Hematopoietic multipotent progenitor cell treated with erythropoietin and hydrocortisone succinate and interleukin-3 and kit ligand, for 17 days (in vitro differentiated cells): ENCODE results near the gene MUL1.

Experiments used
- DNase-seq: peaks from one replicate; pipeline ENCODE4 v3.0.0-alpha.2; 2015; ENCODE audit warnings: low spot score

Gene MUL1

GRCh38 chr1:20484519-20485462, 23.2 kb downstream of the MUL1 start:
- no peak for DNase-seq

GRCh38 chr1:20483833-20484518, 24.0 kb downstream of the MUL1 start:
- no peak for DNase-seq

GRCh38 chr1:20483098-20483832, 24.7 kb downstream of the MUL1 start:
- no peak for DNase-seq

GRCh38 chr1:20481643-20482498, 26.1 kb downstream of the MUL1 start:
- DNase-seq: no peak

- no peak for DNase-seq
Observed at GRCh38 chr1:20480951-20481617, 26.9 kb downstream of the MUL1 start.

GRCh38 chr1:20480243-20480944, 27.6 kb downstream of the MUL1 start:
- DNase-seq: no peak

GRCh38 chr1:20479840-20480239, 28.1 kb downstream of the MUL1 start:
- no peak for DNase-seq

- no peak for DNase-seq
Observed at GRCh38 chr1:20478057-20478635, 29.8 kb downstream of the MUL1 start.

GRCh38 chr1:20477348-20478056, 30.4 kb downstream of the MUL1 start:
- no peak for DNase-seq

- no peak for DNase-seq
Observed at GRCh38 chr1:20476265-20477038, 31.5 kb downstream of the MUL1 start.

GRCh38 chr1:20474996-20475395, 33.0 kb downstream of the MUL1 start:
- no peak for DNase-seq

GRCh38 chr1:20474333-20474975, 33.5 kb downstream of the MUL1 start:
- DNase-seq: no peak

GRCh38 chr1:20473894-20474293, 34.1 kb downstream of the MUL1 start:
- no peak for DNase-seq

- DNase-seq: no peak
Observed at GRCh38 chr1:20472860-20473711, 34.9 kb downstream of the MUL1 start.

GRCh38 chr1:20472121-20472520, 35.8 kb downstream of the MUL1 start:
- DNase-seq: no peak

GRCh38 chr1:20470194-20470593, 37.8 kb downstream of the MUL1 start:
- DNase-seq: no peak

GRCh38 chr1:20469406-20470076, 38.4 kb downstream of the MUL1 start:
- no peak for DNase-seq
